GM12878 (cell line): Measurements from ENCODE around the gene PLBD1. TPM values are rescaled to one million over a fixed set of nuclear protein-coding genes. Genes with fewer than 3 reads are reported as not detected.

Source experiments
- ATAC-seq: fragments of 200-7000 bp; cut with Tn5 transposase; 3 replicates; pipeline ENCODE4 v1.9.1; 2020; ENCODE audit warnings: mild to moderate bottlenecking, moderate library complexity
- BruUV-seq: library from RNA; stranded (reverse); fragments of 400-500 nt; replicated peaks from 2 replicates; lab custom pipeline; 2021; lab: Mats Ljungman, UMichigan
- CTCF ChIA-PET: fragments of 300-600 bp; sonication (Branson Sonifier 250); formaldehyde crosslinking; extraction: SDS; loops from one replicate; lab custom pipeline; 2021; ENCODE audit warnings: inconsistent platforms; lab: Yijun Ruan, JAX
- POLR2A ChIA-PET: fragments of 350-600 bp; formaldehyde crosslinking; extraction: SDS; loops from one replicate; lab custom pipeline; 2021; ENCODE audit warnings: inconsistent platforms; lab: Charles Lee
- RAD21 ChIA-PET: fragments of 300-600 bp; sonication (Branson Sonifier 250); formaldehyde crosslinking; loops from one replicate; lab custom pipeline; 2023; ENCODE audit warnings: antibody characterized with exemption; ENCODE audit not compliant: unreplicated experiment; lab: Charles Lee
- SMC1A ChIA-PET: fragments of 300-600 bp; sonication (Branson Sonifier 250); formaldehyde crosslinking; loops from one replicate; lab custom pipeline; 2023; ENCODE audit not compliant: unreplicated experiment, uncharacterized antibody; lab: Charles Lee
- DNase-seq: peaks from one replicate; pipeline ENCODE4 v3.0.0-alpha.2; 2011; ENCODE audit warnings: low read depth, low spot score
- FAIRE-seq: peaks from 3 replicates; lab custom pipeline; 2011; peaks lifted over from hg19 to GRCh38; lab: Jason Lieb, UNC
- H2AFZ ChIP-seq: 2 replicates; pipeline ENCODE4 v1.6.0; 2011; ENCODE audit warnings: low read depth, low read length, control low read depth; ENCODE audit not compliant: control insufficient read depth
- H3K27ac ChIP-seq: 2 replicates; pipeline ENCODE4 v1.5.1; 2011; ENCODE audit warnings: control low read depth; ENCODE audit not compliant: control insufficient read depth, insufficient read depth
- H3K27me3 ChIP-seq, 2 experiments: replicated peaks in 1 of 2; 2 replicates each; pipeline versions ENCODE4 v1.6.0 to v1.6.1; 2011; ENCODE audit warnings: low read length in 1 of 2; ENCODE audit not compliant: control insufficient read depth in 2 of 2, insufficient read depth in 2 of 2
- H3K36me3 ChIP-seq, 2 experiments: 2 replicates each; pipeline ENCODE4 v1.5.1; 2011; ENCODE audit warnings: low read length in 1 of 2; ENCODE audit not compliant: control insufficient read depth in 2 of 2, insufficient read depth in 2 of 2
- H3K4me1 ChIP-seq: 2 replicates; pipeline ENCODE4 v1.6.1; 2011; ENCODE audit warnings: mild to moderate bottlenecking, low read length, moderate library complexity, mixed read lengths; ENCODE audit not compliant: control insufficient read depth, insufficient read depth
- H3K4me2 ChIP-seq: 2 replicates; pipeline ENCODE4 v1.6.0; 2011; ENCODE audit warnings: control low read depth; ENCODE audit not compliant: control insufficient read depth, insufficient read depth
- H3K4me3 ChIP-seq: fragments of 200-600 bp; sonication (generic); 2 replicates; pipeline ENCODE4 v1.5.1; 2016
- H3K79me2 ChIP-seq: 2 replicates; pipeline ENCODE4 v1.6.0; 2011; ENCODE audit warnings: low read length; ENCODE audit not compliant: control insufficient read depth, insufficient read depth
- H3K9ac ChIP-seq: 2 replicates; pipeline ENCODE4 v1.8.0; 2011; ENCODE audit warnings: low read length, control low read depth, mixed read lengths; ENCODE audit not compliant: control insufficient read depth, insufficient read depth
- H3K9me3 ChIP-seq: replicated peaks from 3 replicates; pipeline ENCODE4 v1.5.1; 2011; ENCODE audit warnings: mild to moderate bottlenecking, low read length; ENCODE audit not compliant: control insufficient read depth, insufficient read depth
- H4K20me1 ChIP-seq: 2 replicates; pipeline ENCODE4 v1.6.0; 2011; ENCODE audit not compliant: control insufficient read depth, insufficient read depth
- CTCF ChIP-seq, 3 experiments: IDR thresholded peaks in 2 of 3; conservative IDR thresholded peaks in 1 of 3; 2 replicates each; pipeline ENCODE4 v1.5.1; 2011; ENCODE audit warnings: low read depth in 3 of 3, low read length in 3 of 3, mild to moderate bottlenecking in 3 of 3, control low read depth in 2 of 3, moderate library complexity in 2 of 3, inconsistent platforms in 1 of 3, mixed read lengths in 1 of 3; ENCODE audit not compliant: control insufficient read depth in 2 of 3, insufficient read depth in 1 of 3; ENCODE audit errors: extremely low read depth in 1 of 3
- HDAC6 ChIP-seq: fragments of 200-600 bp; sonication (generic); IDR thresholded peaks from one replicate; pipeline ENCODE4 v1.8.0; 2017; ENCODE audit warnings: antibody characterized with exemption; ENCODE audit not compliant: unreplicated experiment
- IRF4 ChIP-seq: IDR thresholded peaks from 2 replicates; pipeline ENCODE4 v1.6.1; 2011; ENCODE audit warnings: low read depth, low read length
- JUNB ChIP-seq: IDR thresholded peaks from 2 replicates; pipeline ENCODE4 v1.6.1; 2016; ENCODE audit warnings: antibody characterized with exemption, mild to moderate bottlenecking
- PRDM15 ChIP-seq: fragments of 450-650 bp; formaldehyde crosslinking; IDR thresholded peaks from 2 replicates; pipeline ENCODE4 v1.4.0; 2020; ENCODE audit warnings: mild to moderate bottlenecking, moderate library complexity
- RAD51 ChIP-seq: fragments of 450-650 bp; IDR thresholded peaks from 2 replicates; pipeline ENCODE4 v1.6.1; 2016; ENCODE audit warnings: moderate library complexity, mild to moderate bottlenecking, inconsistent platforms
- SIN3A ChIP-seq: IDR thresholded peaks from 2 replicates; pipeline ENCODE4 v1.6.1; 2012; ENCODE audit warnings: low read depth, low read length, improper control_type of control experiment
- SMARCA5 ChIP-seq: fragments of 450-650 bp; IDR thresholded peaks from 2 replicates; pipeline ENCODE4 v1.6.1; 2017; ENCODE audit warnings: mild to moderate bottlenecking
- ZNF274 ChIP-seq: IDR thresholded peaks from one replicate; pipeline ENCODE4 v1.8.0; 2011; ENCODE audit not compliant: insufficient read length, insufficient read depth
- ZNF592 ChIP-seq: fragments of 450-650 bp; IDR thresholded peaks from 2 replicates; pipeline ENCODE4 v1.6.1; 2017; ENCODE audit warnings: mild to moderate bottlenecking, moderate library complexity
- WGBS: methylation state at CpG from one replicate; pipeline ENCODE4 v1.1.6; 2016; ENCODE audit warnings: low lambda C conversion rate; ENCODE audit not compliant: insufficient replicate concordance, insufficient coverage; ENCODE audit errors: missing lambda C conversion rate; 5-methylcytosine and 5-hydroxymethylcytosine counted together
- in situ Hi-C: fragments of 300-500 bp; cut with MboI; formaldehyde crosslinking; loops from 9 replicates; pipeline ENCODE4 v1.14.3; 2018; ENCODE audit warnings: mixed read lengths
- intact Hi-C: fragments of 100-400 bp; cut with micrococcal nuclease; formaldehyde crosslinking; loops from one replicate; pipeline ENCODE4 v1.14.2; 2022; ENCODE audit not compliant: unreplicated experiment
- polyA plus RNA-seq, 11 experiments: library from polyadenylated mRNA; depleted of rRNA in 4 of 11; unstranded in 6 of 11; stranded (reverse) in 5 of 11; fragments of >200 nt; fragmentation: Nextera tagmentation in 4 of 11; fragmentation: Illumina TruSeq in 1 of 11; extraction: Ambion mirVana in 4 of 11; extraction: Trizol in 1 of 11; gene quantifications; 1 replicate in 1 of 11; 2 replicates in 10 of 11; pipeline versions ENCODE4 v1.2.1 to v1.2.3, GENCODE V29; 2011 to 2016; ENCODE audit warnings: inconsistent platforms in 2 of 11, missing spikeins in 2 of 11, low read depth in 1 of 11
- total RNA-seq, 4 experiments: library from RNA; depleted of rRNA in 3 of 4; stranded (reverse); fragments of >200 nt in 3 of 4; fragmentation: Illumina TruSeq in 1 of 4; extraction: Trizol in 1 of 4; gene quantifications; 2 replicates each; pipeline versions ENCODE4 v1.2.1 to v1.2.3, GENCODE V29; 2013 to 2021
- TF ChIP-seq, protein P1 (sequence below): fragments of 450-650 bp; IDR thresholded peaks from 2 replicates; pipeline ENCODE4 v1.6.1; 2017; ENCODE audit warnings: antibody characterized with exemption, mild to moderate bottlenecking, moderate library complexity

The PLBD1 gene
- total and polyA plus RNA-seq, 10 of the 15 experiments (the other 5 are each of a cell fraction or from before 2014, with no cell fraction given) = 0.19 to 0.54 (median 0.27) TPM; not detected in 1

DNA sequence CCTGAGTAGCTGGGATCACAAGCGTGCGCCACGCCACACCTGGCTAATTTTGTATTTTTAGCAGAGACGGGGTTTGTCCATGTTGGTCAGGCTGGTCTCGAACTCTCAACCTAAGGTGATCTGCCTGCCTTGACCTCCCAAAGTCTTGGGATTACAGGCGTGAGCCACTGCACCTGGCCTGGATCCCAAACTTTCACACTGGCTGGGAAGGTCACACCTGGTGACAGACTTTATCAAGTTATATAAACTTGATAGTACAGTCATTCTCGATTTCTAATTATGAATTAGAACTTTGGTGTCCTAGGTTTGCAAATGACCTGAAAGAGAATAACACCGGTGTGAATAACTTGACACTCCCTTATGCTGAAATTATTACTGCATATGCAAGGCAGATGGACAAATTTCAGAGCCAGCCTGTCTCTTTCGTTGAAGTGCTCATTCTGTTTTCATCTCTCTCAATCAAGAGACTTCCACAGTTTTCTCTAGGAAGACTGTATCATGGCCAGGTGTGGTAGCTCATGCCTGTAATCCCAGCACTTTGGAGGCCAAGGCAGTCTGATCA is 5.9 kb downstream of the PLBD1 start:
- Histone ChIP-seq H3K9ac (no peak overlapping the region), H3K4me1 (no peaks in the 10 kb centered on the region), H3K9me3 (no peaks in the 10 kb centered on the region), H3K36me3 (no peaks in the 10 kb centered on the region), H3K4me2 (no peak overlapping the region), H3K27ac (no peak overlapping the region), H3K27me3 (no peaks in the 10 kb centered on the region), H3K79me2 (no peaks in the 10 kb centered on the region), H3K4me3 (no peak overlapping the region), H2AFZ (no peak overlapping the region), H4K20me1 (no peaks in the 10 kb centered on the region)
- 68% methylated on average over 9 of the region's 9 CpGs for WGBS
- intact Hi-C loops (no loop called here), in situ Hi-C loops (no loop called here)
- ATAC-seq = no peak
- no TSS peak for BruUV-seq
- ChIA-PET RAD21 (interaction anchor here (0.6 kb wide), 1 partner anchor 30 kb away, joined by 3 read pairs; no protein-coding TSS in a partner anchor), POLR2A (no interaction called here), SMC1A (interaction anchor here (1.0 kb wide), 1 partner anchor 16 kb away, joined by 3 read pairs; no protein-coding TSS in a partner anchor), CTCF (no interaction called here)
- DNase-seq = no peak
- FAIRE-seq = no peak
- TF ChIP-seq CTCF (IDR thresholded peaks at IDR 0.05 in 2 of 3, conservative IDR thresholded peaks at IDR 0.05 in 1 of 3; ENCODE audit: control insufficient read depth in 2 of 3, extremely low read depth in 1 of 3, insufficient read depth in 1 of 3, low read depth in 3 of 3, low read length in 3 of 3) (no peak), IRF4 (no peak), SIN3A (no peak), RAD51 (no peak), HDAC6 (no peak), SMARCA5 (no peak), JUNB (no peak), ZNF592 (no peak), ZNF274 (no peak), PRDM15 (no peak)
- TF ChIP-seq, protein P1, sequence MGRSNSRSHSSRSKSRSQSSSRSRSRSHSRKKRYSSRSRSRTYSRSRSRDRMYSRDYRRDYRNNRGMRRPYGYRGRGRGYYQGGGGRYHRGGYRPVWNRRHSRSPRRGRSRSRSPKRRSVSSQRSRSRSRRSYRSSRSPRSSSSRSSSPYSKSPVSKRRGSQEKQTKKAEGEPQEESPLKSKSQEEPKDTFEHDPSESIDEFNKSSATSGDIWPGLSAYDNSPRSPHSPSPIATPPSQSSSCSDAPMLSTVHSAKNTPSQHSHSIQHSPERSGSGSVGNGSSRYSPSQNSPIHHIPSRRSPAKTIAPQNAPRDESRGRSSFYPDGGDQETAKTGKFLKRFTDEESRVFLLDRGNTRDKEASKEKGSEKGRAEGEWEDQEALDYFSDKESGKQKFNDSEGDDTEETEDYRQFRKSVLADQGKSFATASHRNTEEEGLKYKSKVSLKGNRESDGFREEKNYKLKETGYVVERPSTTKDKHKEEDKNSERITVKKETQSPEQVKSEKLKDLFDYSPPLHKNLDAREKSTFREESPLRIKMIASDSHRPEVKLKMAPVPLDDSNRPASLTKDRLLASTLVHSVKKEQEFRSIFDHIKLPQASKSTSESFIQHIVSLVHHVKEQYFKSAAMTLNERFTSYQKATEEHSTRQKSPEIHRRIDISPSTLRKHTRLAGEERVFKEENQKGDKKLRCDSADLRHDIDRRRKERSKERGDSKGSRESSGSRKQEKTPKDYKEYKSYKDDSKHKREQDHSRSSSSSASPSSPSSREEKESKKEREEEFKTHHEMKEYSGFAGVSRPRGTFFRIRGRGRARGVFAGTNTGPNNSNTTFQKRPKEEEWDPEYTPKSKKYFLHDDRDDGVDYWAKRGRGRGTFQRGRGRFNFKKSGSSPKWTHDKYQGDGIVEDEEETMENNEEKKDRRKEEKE = no peak
